ENCODE measurements around the gene BCOR. TPM values are rescaled to one million over a fixed set of nuclear protein-coding genes. Genes with fewer than 3 reads are reported as not detected.

BCOR gene
- total RNA-seq, 1 donor from 2014 or later, result 24.3 TPM

- H3K4me3 ChIP-seq (ENCODE audit: low read depth, low read length), result no peak overlapping the region
- TF ChIP-seq, protein P1, sequence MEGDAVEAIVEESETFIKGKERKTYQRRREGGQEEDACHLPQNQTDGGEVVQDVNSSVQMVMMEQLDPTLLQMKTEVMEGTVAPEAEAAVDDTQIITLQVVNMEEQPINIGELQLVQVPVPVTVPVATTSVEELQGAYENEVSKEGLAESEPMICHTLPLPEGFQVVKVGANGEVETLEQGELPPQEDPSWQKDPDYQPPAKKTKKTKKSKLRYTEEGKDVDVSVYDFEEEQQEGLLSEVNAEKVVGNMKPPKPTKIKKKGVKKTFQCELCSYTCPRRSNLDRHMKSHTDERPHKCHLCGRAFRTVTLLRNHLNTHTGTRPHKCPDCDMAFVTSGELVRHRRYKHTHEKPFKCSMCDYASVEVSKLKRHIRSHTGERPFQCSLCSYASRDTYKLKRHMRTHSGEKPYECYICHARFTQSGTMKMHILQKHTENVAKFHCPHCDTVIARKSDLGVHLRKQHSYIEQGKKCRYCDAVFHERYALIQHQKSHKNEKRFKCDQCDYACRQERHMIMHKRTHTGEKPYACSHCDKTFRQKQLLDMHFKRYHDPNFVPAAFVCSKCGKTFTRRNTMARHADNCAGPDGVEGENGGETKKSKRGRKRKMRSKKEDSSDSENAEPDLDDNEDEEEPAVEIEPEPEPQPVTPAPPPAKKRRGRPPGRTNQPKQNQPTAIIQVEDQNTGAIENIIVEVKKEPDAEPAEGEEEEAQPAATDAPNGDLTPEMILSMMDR (conservative IDR thresholded peaks at IDR 0.05; ENCODE audit: low read depth, low read length), result no peak
- no peak for DNase-seq (ENCODE audit: low read depth)
Measured at GRCh38 chrX:40130207-40130606, 32.4 kb upstream of the BCOR start.

DNA sequence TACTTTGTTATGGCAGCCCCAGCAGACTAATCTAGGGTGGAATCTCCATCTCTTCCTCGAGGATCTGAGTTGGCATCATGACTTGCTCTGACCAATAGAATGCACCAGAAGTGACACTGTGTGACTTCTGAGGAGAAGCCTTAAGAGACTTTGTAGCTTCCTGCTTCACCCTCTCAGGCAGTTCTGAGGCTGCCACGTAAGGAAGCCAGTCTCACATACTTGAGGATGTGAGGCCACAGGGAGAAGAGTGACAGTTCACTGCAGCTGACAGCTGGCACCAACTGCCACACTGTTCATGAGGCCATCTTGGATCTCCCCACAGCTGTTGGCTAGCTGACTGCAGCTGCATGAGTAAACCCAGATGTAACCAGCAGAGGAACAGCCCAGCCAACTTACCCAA lies 29.3 kb upstream of the BCOR start:
- TF ChIP-seq, protein P1 (conservative IDR thresholded peaks at IDR 0.05; ENCODE audit: low read depth, low read length), result no peak
- H3K4me3 ChIP-seq (ENCODE audit: low read depth, low read length), result no peak overlapping the region

GRCh38 chrX:40122487-40122886 lies 24.7 kb upstream of the BCOR start:
- no peak for DNase-seq (ENCODE audit: low read depth)
- TF ChIP-seq, protein P1 (conservative IDR thresholded peaks at IDR 0.05; ENCODE audit: low read depth, low read length), result no peak
- H3K4me3 ChIP-seq (ENCODE audit: low read depth, low read length), result no peak overlapping the region

More for the DNA sequence above, 29.3 kb upstream of the BCOR start:
- no peak for DNase-seq (ENCODE audit: low read depth)

GRCh38 chrX:40121618-40122017 lies 23.9 kb upstream of the BCOR start:
- H3K4me3 ChIP-seq (ENCODE audit: low read depth, low read length), result no peak overlapping the region
- TF ChIP-seq, protein P1 (conservative IDR thresholded peaks at IDR 0.05; ENCODE audit: low read depth, low read length), result no peak

DNA sequence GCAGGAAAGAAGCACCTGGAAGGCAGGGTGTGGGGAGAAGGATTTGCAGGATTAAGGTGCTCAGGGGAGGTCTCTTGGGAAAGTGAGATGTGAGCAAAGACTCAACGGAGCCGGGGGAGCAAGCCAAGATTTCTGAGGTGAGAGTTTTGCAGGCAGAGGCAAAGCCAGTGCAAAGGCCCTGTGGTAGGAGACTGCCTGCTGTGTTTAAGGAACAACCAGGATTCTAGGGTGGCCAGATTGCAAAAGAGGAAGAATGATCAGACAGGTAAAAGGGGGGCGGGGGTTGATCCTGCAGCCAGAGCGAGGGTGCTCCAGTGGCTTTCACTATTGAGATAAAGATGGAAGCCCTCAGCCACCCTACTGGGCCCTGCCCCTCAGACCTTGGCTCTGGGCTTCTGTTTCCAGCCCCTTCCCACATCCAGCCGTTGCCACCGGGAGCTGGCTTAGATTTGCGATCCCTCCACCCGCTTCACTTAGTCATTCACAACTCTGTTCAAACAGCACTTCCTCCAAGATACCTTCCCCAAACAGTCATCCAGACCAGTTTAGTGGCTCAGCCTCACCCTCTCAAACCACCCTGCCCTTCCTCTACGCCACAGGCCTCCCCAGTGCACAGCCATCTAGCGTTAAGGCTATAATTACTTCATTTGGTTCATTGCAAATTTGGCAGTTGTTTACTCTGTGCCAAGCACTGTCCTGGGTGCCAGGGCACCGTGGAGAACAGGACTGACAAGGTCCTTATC lies 23.3 kb upstream of the BCOR start:
- H3K4me3 ChIP-seq (ENCODE audit: low read depth, low read length), result no peak overlapping the region
- TF ChIP-seq, protein P1 (conservative IDR thresholded peaks at IDR 0.05; ENCODE audit: low read depth, low read length), result no peak
- DNase-seq (ENCODE audit: low read depth), result no peak

More at GRCh38 chrX:40121618-40122017, 23.9 kb upstream of the BCOR start:
- no peak for DNase-seq (ENCODE audit: low read depth)

- DNase-seq (ENCODE audit: low read depth), result no peak
- TF ChIP-seq, protein P1 (conservative IDR thresholded peaks at IDR 0.05; ENCODE audit: low read depth, low read length), result no peak
- no peak overlapping the region for H3K4me3 ChIP-seq (ENCODE audit: low read depth, low read length)
Measured at GRCh38 chrX:40117715-40118285, 20.0 kb upstream of the BCOR start.
